ENCODE measurements around the gene KCNJ3. TPM values are rescaled to one million over a fixed set of nuclear protein-coding genes. Genes with fewer than 3 reads are reported as not detected.

Gene KCNJ3
- total RNA-seq, 1 donor from 2014 or later: 4.2 TPM

- intact Hi-C loops (cut with micrococcal nuclease): no loop called here
- Histone ChIP-seq H3K36me3 (no peaks in the 10 kb centered on the region), H3K4me3 (no peak overlapping the region), H3K27ac (replicated peaks) (no peak overlapping the region), H3K4me1 (no peaks in the 10 kb centered on the region), H3K9me3 (replicated peaks) (no peaks in the 10 kb centered on the region), H3K27me3 (ENCODE audit: low read depth) (no peaks in the 10 kb centered on the region)
- no peak for DNase-seq
- TF ChIP-seq CTCF (IDR thresholded peaks at IDR 0.05; ENCODE audit: borderline replicate concordance): no peak
Measured at GRCh38 chr2:154706660-154707059, 8.2 kb downstream of the KCNJ3 start.

DNA sequence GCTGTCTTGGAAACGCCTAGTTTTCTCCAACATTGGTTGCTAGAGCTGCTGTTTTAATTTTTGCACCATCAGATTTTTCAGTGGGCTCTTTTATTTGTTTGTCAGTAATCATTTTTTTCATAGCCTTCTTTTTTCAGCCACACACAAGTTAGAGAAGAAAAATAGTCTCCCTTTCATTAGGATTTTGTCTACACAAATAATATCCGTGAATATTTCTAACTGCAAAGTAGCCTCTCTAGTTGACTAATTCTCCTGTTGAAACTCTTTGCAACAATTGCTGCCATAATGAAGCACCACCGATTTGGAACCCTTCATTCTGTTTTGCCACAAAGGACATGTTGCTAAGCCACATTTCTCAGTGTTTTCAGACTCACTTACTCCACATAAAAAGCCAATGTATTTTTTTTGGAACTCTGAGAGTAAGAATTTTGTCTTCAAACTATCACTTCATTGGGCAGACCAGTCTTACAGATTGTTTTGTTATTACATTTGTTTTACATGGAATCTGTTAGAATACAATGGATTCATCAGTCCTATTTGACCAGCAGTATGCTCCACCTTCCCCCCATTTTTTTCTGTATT is 9.6 kb downstream of the KCNJ3 start:
- Histone ChIP-seq H3K27me3 (ENCODE audit: low read depth) (no peaks in the 10 kb centered on the region), H3K4me3 (no peak overlapping the region), H3K9me3 (replicated peaks) (no peaks in the 10 kb centered on the region), H3K4me1 (no peaks in the 10 kb centered on the region), H3K27ac (replicated peaks) (no peak overlapping the region), H3K36me3 (no peaks in the 10 kb centered on the region)
- intact Hi-C loops (cut with micrococcal nuclease): no loop called here
- no peak for TF ChIP-seq CTCF (IDR thresholded peaks at IDR 0.05; ENCODE audit: borderline replicate concordance)
- no peak for DNase-seq

DNA sequence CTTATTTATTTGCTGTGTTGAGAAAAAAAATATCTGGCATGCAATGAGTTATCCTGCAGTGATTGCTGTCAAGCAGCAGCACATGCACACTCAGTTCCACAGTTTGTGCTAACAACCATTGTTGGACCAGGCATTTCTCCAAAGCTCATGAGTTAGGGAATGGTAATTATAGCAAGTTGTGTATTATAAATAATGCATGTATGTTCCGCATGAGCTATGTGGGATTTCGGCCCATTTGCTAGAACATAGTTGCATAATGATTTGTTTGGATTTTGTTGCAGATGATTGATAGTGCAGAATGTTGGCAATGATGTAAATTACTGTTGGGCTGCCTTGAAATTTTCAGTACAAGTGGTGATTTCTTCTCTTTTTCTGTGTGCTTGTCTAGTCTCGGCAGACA is 10.7 kb downstream of the KCNJ3 start:
- no peak overlapping the region for H3K4me3 ChIP-seq
- intact Hi-C loops (cut with micrococcal nuclease): no loop called here
- H3K4me1 ChIP-seq: no peaks in the 10 kb centered on the region
- no peaks in the 10 kb centered on the region for H3K27me3 ChIP-seq (ENCODE audit: low read depth)
- no peak for DNase-seq
- H3K27ac ChIP-seq (replicated peaks): no peak overlapping the region
- no peaks in the 10 kb centered on the region for H3K36me3 ChIP-seq
- TF ChIP-seq CTCF (IDR thresholded peaks at IDR 0.05; ENCODE audit: borderline replicate concordance): no peak
- no peaks in the 10 kb centered on the region for H3K9me3 ChIP-seq (replicated peaks)

- TF ChIP-seq CTCF (IDR thresholded peaks at IDR 0.05; ENCODE audit: borderline replicate concordance): no peak
- no peak overlapping the region for H3K27ac ChIP-seq (replicated peaks)
- H3K4me1 ChIP-seq: no peaks in the 10 kb centered on the region
- H3K36me3 ChIP-seq: no peaks in the 10 kb centered on the region
- intact Hi-C loops (cut with micrococcal nuclease): no loop called here
- H3K27me3 ChIP-seq (ENCODE audit: low read depth): no peaks in the 10 kb centered on the region
- no peak overlapping the region for H3K4me3 ChIP-seq
- no peak for DNase-seq
- no peaks in the 10 kb centered on the region for H3K9me3 ChIP-seq (replicated peaks)
Measured at GRCh38 chr2:154710078-154710477, 11.6 kb downstream of the KCNJ3 start.

DNA sequence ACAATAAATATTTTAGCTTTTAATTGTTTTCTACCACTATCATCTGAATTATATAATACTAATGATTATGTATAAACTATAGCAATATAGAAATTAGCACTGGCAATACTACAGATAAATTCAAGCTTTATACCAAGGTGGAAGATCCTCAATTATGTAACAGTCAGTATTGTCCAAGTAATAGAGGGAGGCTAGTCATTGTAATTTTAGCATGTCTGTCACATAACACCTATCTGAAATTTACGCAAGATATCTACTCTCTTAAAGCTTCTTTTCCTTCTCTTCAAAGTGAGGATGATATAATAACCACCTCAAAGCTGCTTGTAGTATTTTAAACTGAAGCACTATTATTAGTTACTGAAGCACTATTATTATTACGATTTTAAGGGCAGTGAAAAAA is 12.2 kb downstream of the KCNJ3 start:
- Histone ChIP-seq H3K9me3 (replicated peaks) (no peaks in the 10 kb centered on the region), H3K27ac (replicated peaks) (no peak overlapping the region), H3K27me3 (ENCODE audit: low read depth) (no peaks in the 10 kb centered on the region), H3K4me1 (no peaks in the 10 kb centered on the region), H3K36me3 (no peaks in the 10 kb centered on the region), H3K4me3 (no peak overlapping the region)
- no peak for DNase-seq
- intact Hi-C loops (cut with micrococcal nuclease): no loop called here
- no peak for TF ChIP-seq CTCF (IDR thresholded peaks at IDR 0.05; ENCODE audit: borderline replicate concordance)
